ES-I3 (cell line): ENCODE data around the gene GPR78.

Experiments
- H3K36me3 ChIP-seq: 2 replicates; pipeline ENCODE4 v1.6.1; 2013; ENCODE audit warnings: mild to moderate bottlenecking, low read length, control low read depth, moderate library complexity; ENCODE audit not compliant: insufficient read depth
- H3K4me1 ChIP-seq: 2 replicates; pipeline ENCODE4 v1.6.1; 2013; ENCODE audit warnings: mild to moderate bottlenecking, control low read depth, low read length; ENCODE audit not compliant: insufficient read depth
- H3K9ac ChIP-seq: 2 replicates; pipeline ENCODE4 v1.6.1; 2013; ENCODE audit warnings: low read depth, mild to moderate bottlenecking, low read length, moderate library complexity
- H3K9me3 ChIP-seq: 2 replicates; pipeline ENCODE4 v1.6.1; 2013; ENCODE audit warnings: mild to moderate bottlenecking, low read length, moderate library complexity; ENCODE audit not compliant: control insufficient read depth, insufficient read depth

The GPR78 gene

GRCh38 chr4:8552581-8553205 is 27.5 kb upstream of the GPR78 start:
- peaks cover 5% of the 10 kb centered on the region; the same call in 1 of the 2 replicates for H3K4me1 ChIP-seq

GRCh38 chr4:8553216-8553615 is 27.0 kb upstream of the GPR78 start:
- no peak overlapping the region for H3K9ac ChIP-seq
- H3K36me3 ChIP-seq, result no peaks in the 10 kb centered on the region
- H3K9me3 ChIP-seq, result no peaks in the 10 kb centered on the region
- peaks cover 5% of the 10 kb centered on the region; the same call in 1 of the 2 replicates for H3K4me1 ChIP-seq

More at GRCh38 chr4:8552581-8553205, 27.5 kb upstream of the GPR78 start:
- H3K36me3 ChIP-seq, result no peaks in the 10 kb centered on the region
- no peak overlapping the region for H3K9ac ChIP-seq
- H3K9me3 ChIP-seq, result no peaks in the 10 kb centered on the region

GRCh38 chr4:8553991-8554405 is 26.2 kb upstream of the GPR78 start:
- H3K9me3 ChIP-seq, result no peaks in the 10 kb centered on the region
- H3K4me1 ChIP-seq, result peaks cover 5% of the 10 kb centered on the region; the same call in 1 of the 2 replicates
- no peak overlapping the region for H3K9ac ChIP-seq
- H3K36me3 ChIP-seq, result no peaks in the 10 kb centered on the region

- H3K36me3 ChIP-seq, result no peaks in the 10 kb centered on the region
- H3K9ac ChIP-seq, result no peak overlapping the region
- H3K4me1 ChIP-seq, result peaks cover 5% of the 10 kb centered on the region; the same call in 1 of the 2 replicates
- H3K9me3 ChIP-seq, result no peaks in the 10 kb centered on the region
Observed at GRCh38 chr4:8554555-8555100, 25.6 kb upstream of the GPR78 start.

GRCh38 chr4:8555716-8556115 is 24.5 kb upstream of the GPR78 start:
- Histone ChIP-seq H3K36me3 (no peaks in the 10 kb centered on the region), H3K4me1 (peaks cover 8% of the 10 kb centered on the region)

GRCh38 chr4:8556341-8557150 is 23.6 kb upstream of the GPR78 start:
- Histone ChIP-seq H3K4me1 (peaks cover 12% of the 10 kb centered on the region), H3K36me3 (no peaks in the 10 kb centered on the region), H3K9me3 (no peaks in the 10 kb centered on the region), H3K9ac (no peak overlapping the region)

More at GRCh38 chr4:8555716-8556115, 24.5 kb upstream of the GPR78 start:
- Histone ChIP-seq H3K9me3 (no peaks in the 10 kb centered on the region), H3K9ac (no peak overlapping the region)

- no peaks in the 10 kb centered on the region for H3K36me3 ChIP-seq
- no peaks in the 10 kb centered on the region for H3K9me3 ChIP-seq
- H3K4me1 ChIP-seq, result peaks cover 12% of the 10 kb centered on the region
- no peak overlapping the region for H3K9ac ChIP-seq
Observed at GRCh38 chr4:8557151-8558076, 22.8 kb upstream of the GPR78 start.

- Histone ChIP-seq H3K9ac (no peak overlapping the region), H3K36me3 (no peaks in the 10 kb centered on the region), H3K9me3 (no peaks in the 10 kb centered on the region), H3K4me1 (peaks cover 12% of the 10 kb centered on the region)
Observed at GRCh38 chr4:8558080-8558960, 21.9 kb upstream of the GPR78 start.

- H3K9me3 ChIP-seq, result no peaks in the 10 kb centered on the region
- H3K9ac ChIP-seq, result no peak overlapping the region
- peaks cover 12% of the 10 kb centered on the region for H3K4me1 ChIP-seq
- no peaks in the 10 kb centered on the region for H3K36me3 ChIP-seq
Observed at GRCh38 chr4:8559011-8559410, 21.2 kb upstream of the GPR78 start.

- H3K9me3 ChIP-seq, result no peaks in the 10 kb centered on the region
- H3K9ac ChIP-seq, result no peak overlapping the region
- peaks cover 12% of the 10 kb centered on the region for H3K4me1 ChIP-seq
- H3K36me3 ChIP-seq, result no peaks in the 10 kb centered on the region
Observed at GRCh38 chr4:8559524-8560264, 20.5 kb upstream of the GPR78 start.

- peaks cover 12% of the 10 kb centered on the region for H3K4me1 ChIP-seq
- H3K36me3 ChIP-seq, result no peaks in the 10 kb centered on the region
- no peak overlapping the region for H3K9ac ChIP-seq
- no peaks in the 10 kb centered on the region for H3K9me3 ChIP-seq
Observed at GRCh38 chr4:8560265-8561047, 19.7 kb upstream of the GPR78 start.

GRCh38 chr4:8564595-8564994 is 15.6 kb upstream of the GPR78 start:
- H3K36me3 ChIP-seq, result no peaks in the 10 kb centered on the region
- H3K9ac ChIP-seq, result no peak overlapping the region
- no peaks in the 10 kb centered on the region for H3K9me3 ChIP-seq
- peaks cover 23% of the 10 kb centered on the region for H3K4me1 ChIP-seq
